ENCODE data around the gene ZSCAN16. TPM values are rescaled to one million over a fixed set of nuclear protein-coding genes. Genes with fewer than 3 reads are reported as not detected.
A peak's percentile ranks its signal among the peaks of the same experiment; 100 is the strongest.

ZSCAN16 gene
- total and polyA plus RNA-seq, 9 of the 15 experiments (the other 6 are each of a cell fraction or from before 2014, with no cell fraction given) = 0.08 TPM; not detected in 8

DNA sequence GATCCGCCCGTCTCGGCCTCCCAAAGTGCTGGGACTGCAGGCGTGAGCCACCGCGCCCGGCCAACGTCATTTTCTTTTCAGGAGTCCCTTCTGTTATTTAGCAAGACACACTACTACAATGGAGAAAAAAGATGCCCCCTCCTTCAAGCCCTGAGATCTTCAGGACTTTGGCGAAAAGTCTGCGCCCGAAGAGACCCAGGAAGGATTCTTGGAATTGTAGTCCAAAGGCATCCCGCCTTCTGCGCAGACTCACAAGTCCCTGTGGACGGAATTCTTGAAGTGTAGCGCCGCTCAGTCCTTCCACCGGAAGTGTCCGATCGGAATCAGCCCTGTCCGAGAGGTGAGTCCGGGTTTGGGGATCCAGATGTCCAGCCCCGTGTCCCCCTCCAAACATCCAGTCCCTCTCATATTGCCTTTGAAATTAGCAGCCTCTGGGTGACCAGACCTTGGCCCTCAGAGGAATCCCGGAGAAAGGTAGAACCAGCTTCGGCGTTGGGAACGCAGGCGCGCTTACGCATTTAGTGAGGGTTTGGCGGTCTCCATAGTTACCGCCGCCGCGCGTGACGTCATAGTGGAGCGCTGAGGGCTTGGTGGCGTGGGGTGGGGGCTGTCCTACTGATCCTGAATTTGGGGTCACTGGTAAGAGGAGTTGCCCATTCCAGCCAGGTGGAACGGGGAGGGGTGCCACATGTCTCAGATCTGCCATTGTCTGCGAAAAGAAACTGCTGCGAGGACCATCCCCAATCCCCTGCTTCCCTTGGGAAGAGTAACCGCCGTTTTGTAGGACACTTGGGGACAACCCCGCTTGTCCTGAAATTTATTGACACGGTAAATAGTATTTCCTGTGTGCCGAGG lies 43.6 kb upstream of the ZSCAN16 start (continued):
- TF ChIP-seq, protein P1, sequence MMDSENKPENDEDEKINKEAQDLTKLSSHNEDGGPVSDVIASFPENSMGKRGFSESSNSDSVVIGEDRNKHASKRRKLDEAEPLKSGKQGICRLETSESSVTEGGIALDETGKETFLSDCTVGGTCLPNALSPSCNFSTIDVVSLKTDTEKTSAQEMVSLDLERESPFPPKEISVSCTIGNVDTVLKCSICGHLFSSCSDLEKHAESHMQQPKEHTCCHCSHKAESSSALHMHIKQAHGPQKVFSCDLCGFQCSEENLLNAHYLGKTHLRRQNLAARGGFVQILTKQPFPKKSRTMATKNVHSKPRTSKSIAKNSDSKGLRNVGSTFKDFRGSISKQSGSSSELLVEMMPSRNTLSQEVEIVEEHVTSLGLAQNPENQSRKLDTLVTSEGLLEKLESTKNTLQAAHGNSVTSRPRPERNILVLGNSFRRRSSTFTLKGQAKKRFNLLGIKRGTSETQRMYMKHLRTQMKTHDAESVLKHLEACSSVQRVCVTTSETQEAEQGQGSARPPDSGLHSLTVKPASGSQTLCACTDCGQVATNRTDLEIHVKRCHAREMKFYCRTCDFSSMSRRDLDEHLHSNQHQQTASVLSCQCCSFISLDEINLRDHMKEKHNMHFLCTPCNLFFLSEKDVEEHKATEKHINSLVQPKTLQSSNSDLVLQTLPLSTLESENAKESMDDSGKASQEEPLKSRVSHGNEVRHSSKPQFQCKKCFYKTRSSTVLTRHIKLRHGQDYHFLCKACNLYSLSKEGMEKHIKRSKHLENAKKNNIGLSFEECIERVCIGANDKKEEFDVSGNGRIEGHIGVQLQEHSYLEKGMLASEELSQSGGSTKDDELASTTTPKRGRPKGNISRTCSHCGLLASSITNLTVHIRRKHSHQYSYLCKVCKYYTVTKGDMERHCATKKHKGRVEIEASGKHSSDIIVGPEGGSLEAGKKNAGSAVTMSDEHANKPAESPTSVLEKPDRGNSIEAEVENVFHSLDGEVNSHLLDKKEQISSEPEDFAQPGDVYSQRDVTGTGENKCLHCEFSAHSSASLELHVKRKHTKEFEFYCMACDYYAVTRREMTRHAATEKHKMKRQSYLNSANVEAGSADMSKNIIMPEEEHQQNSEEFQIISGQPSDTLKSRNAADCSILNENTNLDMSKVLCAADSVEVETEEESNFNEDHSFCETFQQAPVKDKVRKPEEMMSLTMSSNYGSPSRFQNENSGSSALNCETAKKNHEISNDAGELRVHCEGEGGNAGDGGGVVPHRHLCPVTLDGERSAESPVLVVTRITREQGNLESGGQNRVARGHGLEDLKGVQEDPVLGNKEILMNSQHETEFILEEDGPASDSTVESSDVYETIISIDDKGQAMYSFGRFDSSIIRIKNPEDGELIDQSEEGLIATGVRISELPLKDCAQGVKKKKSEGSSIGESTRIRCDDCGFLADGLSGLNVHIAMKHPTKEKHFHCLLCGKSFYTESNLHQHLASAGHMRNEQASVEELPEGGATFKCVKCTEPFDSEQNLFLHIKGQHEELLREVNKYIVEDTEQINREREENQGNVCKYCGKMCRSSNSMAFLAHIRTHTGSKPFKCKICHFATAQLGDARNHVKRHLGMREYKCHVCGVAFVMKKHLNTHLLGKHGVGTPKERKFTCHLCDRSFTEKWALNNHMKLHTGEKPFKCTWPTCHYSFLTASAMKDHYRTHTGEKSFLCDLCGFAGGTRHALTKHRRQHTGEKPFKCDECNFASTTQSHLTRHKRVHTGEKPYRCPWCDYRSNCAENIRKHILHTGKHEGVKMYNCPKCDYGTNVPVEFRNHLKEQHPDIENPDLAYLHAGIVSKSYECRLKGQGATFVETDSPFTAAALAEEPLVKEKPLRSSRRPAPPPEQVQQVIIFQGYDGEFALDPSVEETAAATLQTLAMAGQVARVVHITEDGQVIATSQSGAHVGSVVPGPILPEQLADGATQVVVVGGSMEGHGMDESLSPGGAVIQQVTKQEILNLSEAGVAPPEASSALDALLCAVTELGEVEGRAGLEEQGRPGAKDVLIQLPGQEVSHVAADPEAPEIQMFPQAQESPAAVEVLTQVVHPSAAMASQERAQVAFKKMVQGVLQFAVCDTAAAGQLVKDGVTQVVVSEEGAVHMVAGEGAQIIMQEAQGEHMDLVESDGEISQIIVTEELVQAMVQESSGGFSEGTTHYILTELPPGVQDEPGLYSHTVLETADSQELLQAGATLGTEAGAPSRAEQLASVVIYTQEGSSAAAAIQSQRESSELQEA (IDR thresholded peaks at IDR 0.05; ENCODE audit: low read depth) = no peak
- TF ChIP-seq NFIC (IDR thresholded peaks at IDR 0.05) = peak; percentile 60
- peak; percentile 45; the same call in 1 of the 2 replicates for TF ChIP-seq ZBED1 (IDR thresholded peaks at IDR 0.05)
- no peak for TF ChIP-seq CCAR2 (IDR thresholded peaks at IDR 0.05; ENCODE audit: low read depth, low read length)
- TF ChIP-seq KAT8 (IDR thresholded peaks at IDR 0.05; ENCODE audit: low read depth) = no peak
- TF ChIP-seq, protein P2, sequence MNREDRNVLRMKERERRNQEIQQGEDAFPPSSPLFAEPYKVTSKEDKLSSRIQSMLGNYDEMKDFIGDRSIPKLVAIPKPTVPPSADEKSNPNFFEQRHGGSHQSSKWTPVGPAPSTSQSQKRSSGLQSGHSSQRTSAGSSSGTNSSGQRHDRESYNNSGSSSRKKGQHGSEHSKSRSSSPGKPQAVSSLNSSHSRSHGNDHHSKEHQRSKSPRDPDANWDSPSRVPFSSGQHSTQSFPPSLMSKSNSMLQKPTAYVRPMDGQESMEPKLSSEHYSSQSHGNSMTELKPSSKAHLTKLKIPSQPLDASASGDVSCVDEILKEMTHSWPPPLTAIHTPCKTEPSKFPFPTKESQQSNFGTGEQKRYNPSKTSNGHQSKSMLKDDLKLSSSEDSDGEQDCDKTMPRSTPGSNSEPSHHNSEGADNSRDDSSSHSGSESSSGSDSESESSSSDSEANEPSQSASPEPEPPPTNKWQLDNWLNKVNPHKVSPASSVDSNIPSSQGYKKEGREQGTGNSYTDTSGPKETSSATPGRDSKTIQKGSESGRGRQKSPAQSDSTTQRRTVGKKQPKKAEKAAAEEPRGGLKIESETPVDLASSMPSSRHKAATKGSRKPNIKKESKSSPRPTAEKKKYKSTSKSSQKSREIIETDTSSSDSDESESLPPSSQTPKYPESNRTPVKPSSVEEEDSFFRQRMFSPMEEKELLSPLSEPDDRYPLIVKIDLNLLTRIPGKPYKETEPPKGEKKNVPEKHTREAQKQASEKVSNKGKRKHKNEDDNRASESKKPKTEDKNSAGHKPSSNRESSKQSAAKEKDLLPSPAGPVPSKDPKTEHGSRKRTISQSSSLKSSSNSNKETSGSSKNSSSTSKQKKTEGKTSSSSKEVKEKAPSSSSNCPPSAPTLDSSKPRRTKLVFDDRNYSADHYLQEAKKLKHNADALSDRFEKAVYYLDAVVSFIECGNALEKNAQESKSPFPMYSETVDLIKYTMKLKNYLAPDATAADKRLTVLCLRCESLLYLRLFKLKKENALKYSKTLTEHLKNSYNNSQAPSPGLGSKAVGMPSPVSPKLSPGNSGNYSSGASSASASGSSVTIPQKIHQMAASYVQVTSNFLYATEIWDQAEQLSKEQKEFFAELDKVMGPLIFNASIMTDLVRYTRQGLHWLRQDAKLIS (CRISPR knock-in tag; IDR thresholded peaks at IDR 0.05) = peak; percentile 90; the same call in 1 of the 2 replicates
- no peak for TF ChIP-seq HMG20A (CRISPR knock-in tag; conservative IDR thresholded peaks at IDR 0.05)
- TF ChIP-seq DNMT1 (IDR thresholded peaks at IDR 0.05) = no peak
- no peak for TF ChIP-seq ZNF347 (CRISPR knock-in tag; IDR thresholded peaks at IDR 0.05; ENCODE audit: low read depth)
- TF ChIP-seq NFATC3 (IDR thresholded peaks at IDR 0.05) = peak; percentile 89; the same call in 1 of the 2 replicates
- TF ChIP-seq KDM5B (IDR thresholded peaks at IDR 0.05; ENCODE audit: insufficient replicate concordance, low read depth, low read length) = peak; percentile 32
- peak; percentile 80 to 95; a peak in 3 of 4 replicates for TF ChIP-seq ARNT (IDR thresholded peaks at IDR 0.05)
- peak in 1 of 2 experiments; percentile 65; a peak in 2 of 4 replicates for TF ChIP-seq RCOR1 (IDR thresholded peaks at IDR 0.05; ENCODE audit: borderline replicate concordance in 1 of 2, low read depth in 2 of 2, low read length in 2 of 2)
- TF ChIP-seq RBM25 (IDR thresholded peaks at IDR 0.05; ENCODE audit: low read depth, low read length, severe bottlenecking) = no peak
- TF ChIP-seq HDAC1 (IDR thresholded peaks at IDR 0.05) = peak; percentile 74 to 97; a peak in 3 of 4 replicates
